Memory B cell (primary cell): ENCODE measurements around the gene MEGF9.
A peak's percentile ranks its signal among the peaks of the same experiment; 100 is the strongest.

Source experiments
- ATAC-seq: fragments of 150-1000 bp; cut with Tn5 transposase; 2 replicates; pipeline ENCODE4 v1.10.0; 2021; ENCODE audit warnings: low read depth, mild to moderate bottlenecking, moderate library complexity
- DNase-seq, 2 donors: peaks; one replicate each; pipeline ENCODE4 v3.0.0; 2022; ENCODE audit warnings: low spot score in 2 of 2
- H3K27ac Mint-ChIP-seq: one replicate; pipeline ENCODE4 v1.8.0; 2022; ENCODE audit warnings: mild to moderate bottlenecking, moderate library complexity, mixed read lengths
- H3K27me3 Mint-ChIP-seq: one replicate; pipeline ENCODE4 v1.8.0; 2022; ENCODE audit warnings: mixed read lengths
- H3K36me3 Mint-ChIP-seq: one replicate; pipeline ENCODE4 v1.8.0; 2022; ENCODE audit warnings: mild to moderate bottlenecking, mixed read lengths
- H3K4me1 Mint-ChIP-seq: one replicate; pipeline ENCODE4 v1.8.0; 2022; ENCODE audit warnings: mixed read lengths
- H3K4me3 Mint-ChIP-seq: one replicate; pipeline ENCODE4 v1.8.0; 2022; ENCODE audit warnings: mild to moderate bottlenecking, moderate library complexity, mixed read lengths
- H3K9me3 Mint-ChIP-seq: one replicate; pipeline ENCODE4 v1.8.0; 2022; ENCODE audit warnings: mixed read lengths

The MEGF9 gene

DNA sequence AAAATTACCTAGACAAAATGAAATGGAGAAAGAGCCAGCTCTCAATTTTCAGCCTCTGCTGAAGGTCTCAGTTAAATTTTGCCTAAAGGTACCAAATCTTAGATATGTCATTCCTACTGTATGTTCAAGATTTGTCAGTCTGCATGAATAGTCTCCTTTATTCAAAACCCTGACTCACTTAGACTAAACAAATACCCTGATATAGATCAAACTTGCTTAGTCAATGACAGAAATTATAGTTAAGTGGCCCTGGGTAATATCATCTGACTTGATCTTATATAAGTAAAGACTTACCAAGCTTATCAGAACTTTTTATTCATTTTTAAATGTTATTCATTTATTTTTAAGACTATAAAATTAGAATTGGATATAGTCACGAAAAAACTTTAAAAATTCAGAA lies 12.2 kb downstream of the MEGF9 start:
- no peak for DNase-seq

DNA sequence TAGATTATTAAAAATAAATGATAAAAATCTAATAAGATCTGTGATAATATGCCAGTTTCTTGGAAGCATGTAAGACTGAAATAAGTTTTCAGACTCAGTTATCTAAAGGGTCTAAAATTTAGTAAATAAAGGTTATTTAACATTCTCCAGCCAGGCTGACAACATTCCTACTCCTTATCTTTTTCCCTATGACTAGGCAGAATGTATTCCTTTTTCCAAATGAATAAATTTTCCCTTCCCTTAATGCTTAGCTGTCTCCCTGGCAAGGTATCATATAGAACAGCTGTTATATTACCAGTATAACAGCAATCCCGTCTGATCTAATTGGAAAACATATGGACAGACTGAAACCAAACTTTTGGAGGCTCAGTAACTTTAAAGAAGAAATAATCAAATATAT lies 13.0 kb downstream of the MEGF9 start:
- Mint-ChIP-seq H3K4me3 (no peak overlapping the region), H3K4me1 (peaks cover 7% of the 10 kb centered on the region), H3K36me3 (peaks cover 3% of the 10 kb centered on the region), H3K9me3 (no peaks in the 10 kb centered on the region), H3K27ac (no peak overlapping the region), H3K27me3 (no peaks in the 10 kb centered on the region)
- ATAC-seq (no peak), DNase-seq (no peak)

More for the DNA sequence above, 12.2 kb downstream of the MEGF9 start:
- no peak overlapping the region for H3K4me3 Mint-ChIP-seq
- no peaks in the 10 kb centered on the region for H3K27me3 Mint-ChIP-seq
- ATAC-seq, result no peak
- peaks cover 4% of the 10 kb centered on the region for H3K4me1 Mint-ChIP-seq
- H3K27ac Mint-ChIP-seq, result no peak overlapping the region
- peaks cover 3% of the 10 kb centered on the region for H3K36me3 Mint-ChIP-seq
- no peaks in the 10 kb centered on the region for H3K9me3 Mint-ChIP-seq

DNA sequence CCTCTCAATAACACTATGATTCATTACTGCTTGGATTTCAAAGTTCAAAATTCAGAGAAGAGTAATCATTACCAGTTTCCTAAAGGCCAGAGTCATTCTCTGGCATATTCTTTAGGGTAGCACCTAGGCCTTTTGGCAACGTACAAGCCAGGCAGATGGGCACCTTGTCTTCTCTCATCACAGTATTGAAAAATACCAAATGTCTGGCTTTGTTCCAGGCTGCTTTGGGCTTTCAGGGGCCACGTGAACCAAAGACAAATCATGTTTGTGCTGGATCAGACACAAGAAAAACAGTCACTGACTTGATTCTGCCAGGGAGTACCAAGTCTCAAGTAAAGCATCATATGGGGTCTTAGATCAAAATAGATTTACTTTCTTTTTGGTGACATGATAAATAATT lies 15.5 kb downstream of the MEGF9 start:
- Mint-ChIP-seq H3K36me3 (peaks cover 2% of the 10 kb centered on the region), H3K4me1 (peaks cover 12% of the 10 kb centered on the region), H3K27ac (no peak overlapping the region), H3K9me3 (no peaks in the 10 kb centered on the region), H3K4me3 (no peak overlapping the region), H3K27me3 (no peaks in the 10 kb centered on the region)
- DNase-seq, result no peak
- ATAC-seq, result no peak

DNA sequence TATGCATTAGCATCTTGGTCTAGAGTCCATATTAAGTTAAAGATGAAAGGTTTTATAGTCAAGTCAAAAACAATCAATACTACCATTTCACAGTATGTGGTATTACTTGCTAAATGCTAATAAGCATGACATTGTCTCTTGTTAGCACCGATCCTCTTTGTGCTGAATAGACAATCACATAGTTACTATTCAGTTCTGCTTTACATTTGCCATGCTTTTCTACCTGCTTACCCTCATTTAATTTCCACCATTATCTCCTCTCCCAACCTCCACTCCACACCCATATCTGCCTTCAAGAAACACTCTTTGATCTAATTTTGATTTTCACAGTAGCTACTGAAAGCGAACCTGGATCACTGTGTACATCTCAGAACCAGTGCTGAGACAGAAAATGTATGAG lies 16.8 kb downstream of the MEGF9 start:
- H3K9me3 Mint-ChIP-seq, result no peaks in the 10 kb centered on the region
- no peak overlapping the region for H3K4me3 Mint-ChIP-seq
- DNase-seq (no peak), ATAC-seq (no peak)
- no peaks in the 10 kb centered on the region for H3K27me3 Mint-ChIP-seq
- H3K36me3 Mint-ChIP-seq, result peaks cover 2% of the 10 kb centered on the region
- peaks cover 23% of the 10 kb centered on the region for H3K4me1 Mint-ChIP-seq
- no peak overlapping the region for H3K27ac Mint-ChIP-seq

DNA sequence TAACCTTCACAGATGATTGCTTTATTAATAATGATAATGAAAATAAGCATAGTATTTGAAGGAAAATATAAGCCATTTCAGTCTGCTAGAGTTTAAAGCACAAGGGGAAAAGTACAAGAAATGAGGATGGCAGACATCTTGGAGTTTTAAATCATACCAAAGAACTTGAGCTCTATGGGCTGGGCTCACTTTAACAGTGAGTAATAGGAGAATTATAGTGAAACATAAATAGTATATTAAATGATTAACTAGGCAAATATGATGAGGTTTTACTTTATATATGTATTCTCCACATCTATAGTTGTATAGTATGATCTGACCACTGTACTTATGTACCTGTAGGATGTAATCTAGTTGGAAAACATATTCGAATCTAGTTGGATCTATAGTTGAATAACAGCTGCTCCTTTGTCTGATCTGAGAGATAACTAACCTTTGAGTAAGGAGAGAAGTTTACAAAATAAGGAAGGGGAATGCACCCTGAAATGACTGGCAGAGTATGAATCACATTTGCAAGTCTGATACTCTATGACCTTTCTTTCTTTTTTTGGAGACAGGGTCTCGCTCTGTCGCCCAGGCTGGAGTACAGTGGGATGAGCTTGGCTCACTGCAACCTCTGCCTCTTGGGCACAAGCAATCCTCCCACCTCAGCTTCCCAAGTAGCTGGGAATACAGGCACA lies 17.6 kb downstream of the MEGF9 start:
- no peak overlapping the region for H3K4me3 Mint-ChIP-seq
- H3K27me3 Mint-ChIP-seq, result no peaks in the 10 kb centered on the region
- H3K9me3 Mint-ChIP-seq, result no peaks in the 10 kb centered on the region
- peaks cover 2% of the 10 kb centered on the region for H3K36me3 Mint-ChIP-seq
- DNase-seq (no peak), ATAC-seq (no peak)
- H3K27ac Mint-ChIP-seq, result no peak overlapping the region
- peaks cover 24% of the 10 kb centered on the region for H3K4me1 Mint-ChIP-seq

DNA sequence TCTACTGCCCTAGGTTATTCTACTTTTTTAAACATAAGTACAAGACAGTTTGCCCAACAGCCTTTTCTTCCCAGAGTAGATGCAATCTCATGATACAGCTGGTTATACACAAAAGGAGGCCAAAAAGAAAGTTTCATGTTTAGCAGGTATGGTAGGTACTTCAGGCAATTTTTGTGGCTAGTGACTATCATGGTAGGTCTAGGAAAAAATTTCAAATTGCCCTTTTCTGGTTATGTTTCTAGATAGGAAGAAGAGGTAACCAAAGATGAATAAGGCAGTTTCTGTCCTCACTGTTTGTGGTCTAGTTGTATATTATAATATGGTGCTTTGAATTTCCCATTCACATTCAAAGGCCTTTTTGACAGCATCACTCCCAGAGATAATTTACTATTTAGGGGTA lies 19.7 kb downstream of the MEGF9 start:
- no peaks in the 10 kb centered on the region for H3K9me3 Mint-ChIP-seq
- H3K27ac Mint-ChIP-seq, result no peak overlapping the region
- H3K4me1 Mint-ChIP-seq, result peaks cover 24% of the 10 kb centered on the region
- H3K4me3 Mint-ChIP-seq, result no peak overlapping the region
- no peaks in the 10 kb centered on the region for H3K27me3 Mint-ChIP-seq
- DNase-seq (no peak), ATAC-seq (no peak)
- no peaks in the 10 kb centered on the region for H3K36me3 Mint-ChIP-seq

DNA sequence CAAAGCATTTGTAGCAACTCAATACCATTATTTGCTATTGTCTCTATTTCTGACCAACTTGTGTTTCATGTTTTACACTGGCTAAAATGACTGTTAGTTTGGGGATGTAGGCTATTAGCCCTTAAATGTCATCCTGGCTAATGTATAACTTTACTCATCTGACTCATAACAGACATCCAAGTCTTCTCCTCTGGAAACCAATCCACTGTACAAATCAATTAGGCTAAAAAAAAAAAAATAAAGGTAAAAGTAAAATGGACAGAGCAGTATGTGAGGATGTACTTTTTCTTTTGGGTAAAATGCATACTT lies 20.6 kb downstream of the MEGF9 start:
- DNase-seq (no peak), ATAC-seq (no peak)
- Mint-ChIP-seq H3K27ac (no peak overlapping the region), H3K27me3 (no peaks in the 10 kb centered on the region), H3K36me3 (no peaks in the 10 kb centered on the region), H3K4me3 (no peak overlapping the region), H3K9me3 (no peaks in the 10 kb centered on the region), H3K4me1 (peaks cover 24% of the 10 kb centered on the region)

DNA sequence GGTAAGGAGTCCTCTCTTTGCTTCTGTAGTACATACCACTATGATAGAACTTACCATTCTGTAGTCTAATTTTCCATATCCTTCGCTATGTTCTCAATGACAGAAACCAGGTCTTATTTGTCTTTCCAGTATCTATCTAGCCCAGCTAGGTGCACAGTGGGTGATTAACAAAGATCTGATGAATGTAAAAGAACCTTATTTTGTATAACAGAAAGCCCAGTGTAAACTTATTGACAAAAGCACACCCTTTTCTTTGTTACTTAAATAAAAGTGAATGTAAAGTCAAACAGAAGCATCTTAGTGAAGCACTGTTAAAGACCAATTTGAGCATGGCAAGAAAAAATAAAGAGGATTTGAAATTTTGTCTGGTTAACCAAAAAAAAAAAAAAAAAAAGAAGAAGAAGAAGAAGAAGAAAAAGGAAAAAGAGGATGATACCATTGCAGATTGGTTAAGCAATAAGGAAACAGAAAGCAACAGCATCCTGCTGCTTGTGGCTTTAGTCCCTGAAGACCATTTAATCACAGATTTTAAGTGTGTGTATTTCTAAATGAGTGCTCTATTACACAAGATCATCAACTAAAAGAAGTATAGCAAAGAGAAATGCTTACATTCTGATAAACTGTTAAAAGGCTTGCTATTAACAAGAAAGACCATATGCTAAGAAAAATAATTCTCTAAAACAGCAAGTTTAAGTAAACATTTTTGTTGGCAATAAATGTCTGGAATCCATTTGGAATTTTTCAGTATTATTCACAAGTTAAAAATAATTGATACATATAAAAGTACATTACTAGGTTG lies 21.2 kb downstream of the MEGF9 start:
- DNase-seq (no peak), ATAC-seq (peak; percentile 86)
- Mint-ChIP-seq H3K4me1 (peaks cover 24% of the 10 kb centered on the region), H3K9me3 (no peaks in the 10 kb centered on the region), H3K27ac (peak overlapping the region; percentile 12), H3K4me3 (no peak overlapping the region), H3K36me3 (no peaks in the 10 kb centered on the region), H3K27me3 (no peaks in the 10 kb centered on the region)

DNA sequence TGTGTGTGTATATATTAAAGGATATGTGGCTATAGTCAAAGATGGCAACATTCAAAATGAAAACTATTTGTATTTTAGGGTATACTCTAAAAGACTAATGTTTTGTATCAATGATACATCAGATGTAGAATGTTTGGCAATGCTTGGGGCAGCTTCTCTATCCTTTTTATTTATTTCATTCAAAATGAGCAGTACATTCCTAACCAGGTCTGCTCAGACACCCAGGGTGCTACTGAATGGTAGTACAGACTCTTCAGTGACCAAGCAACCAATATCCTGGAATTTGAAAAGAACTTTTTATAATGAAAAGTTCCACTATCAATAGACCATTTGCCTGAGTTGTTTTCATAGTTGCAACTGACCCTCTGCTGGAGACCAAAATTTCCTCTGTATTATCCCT lies 23.9 kb downstream of the MEGF9 start:
- Mint-ChIP-seq H3K4me1 (peaks cover 18% of the 10 kb centered on the region), H3K36me3 (peaks cover 2% of the 10 kb centered on the region), H3K4me3 (no peak overlapping the region), H3K27me3 (no peaks in the 10 kb centered on the region), H3K9me3 (no peaks in the 10 kb centered on the region), H3K27ac (no peak overlapping the region)
- DNase-seq (no peak), ATAC-seq (no peak)

DNA sequence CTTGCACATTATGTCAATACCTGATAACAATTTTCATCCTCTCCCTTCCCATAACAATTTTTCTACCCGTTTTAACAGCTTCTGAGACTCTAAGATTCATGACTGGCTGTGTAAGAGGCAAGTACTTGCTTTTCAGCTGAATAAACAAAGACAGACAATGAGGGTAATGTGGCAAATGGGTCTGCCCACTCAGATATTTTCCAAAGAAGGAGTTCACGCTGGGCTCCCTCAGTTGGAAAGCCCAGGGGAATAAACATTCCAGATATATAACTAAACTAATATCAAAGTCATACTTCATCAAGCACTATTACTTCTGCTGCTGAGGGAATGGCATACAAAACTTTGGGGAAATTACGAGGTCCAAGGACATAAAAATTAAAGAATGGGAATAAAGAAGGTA lies 24.4 kb downstream of the MEGF9 start:
- no peak overlapping the region for H3K27ac Mint-ChIP-seq
- no peak for ATAC-seq
- no peak overlapping the region for H3K4me3 Mint-ChIP-seq
- peaks cover 2% of the 10 kb centered on the region for H3K36me3 Mint-ChIP-seq
- H3K9me3 Mint-ChIP-seq, result no peaks in the 10 kb centered on the region
- H3K27me3 Mint-ChIP-seq, result no peaks in the 10 kb centered on the region
- peaks cover 18% of the 10 kb centered on the region for H3K4me1 Mint-ChIP-seq
- DNase-seq, result no peak

DNA sequence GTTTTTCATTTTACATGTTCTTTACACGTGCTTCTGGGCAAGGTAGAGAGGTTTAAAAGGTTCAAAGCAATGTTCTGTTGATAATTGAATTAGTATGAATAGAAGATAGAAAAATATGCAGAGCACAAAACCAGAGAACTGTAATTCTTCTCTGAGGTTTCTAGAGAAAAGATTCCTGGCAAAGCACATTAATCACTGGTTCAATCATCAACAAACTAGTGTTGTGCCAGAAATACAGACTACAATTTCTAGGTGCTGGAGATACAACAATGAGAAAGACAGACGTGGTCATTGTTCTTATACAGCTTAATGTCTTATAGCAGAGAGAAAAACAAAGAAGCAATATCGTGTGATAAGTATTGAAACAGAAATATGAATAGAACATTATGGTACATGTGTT lies 25.5 kb downstream of the MEGF9 start:
- H3K27me3 Mint-ChIP-seq, result no peaks in the 10 kb centered on the region
- H3K27ac Mint-ChIP-seq, result no peak overlapping the region
- peaks cover 2% of the 10 kb centered on the region for H3K36me3 Mint-ChIP-seq
- no peak for ATAC-seq
- H3K4me1 Mint-ChIP-seq, result peaks cover 13% of the 10 kb centered on the region
- H3K4me3 Mint-ChIP-seq, result no peak overlapping the region
- H3K9me3 Mint-ChIP-seq, result no peaks in the 10 kb centered on the region
- no peak for DNase-seq

DNA sequence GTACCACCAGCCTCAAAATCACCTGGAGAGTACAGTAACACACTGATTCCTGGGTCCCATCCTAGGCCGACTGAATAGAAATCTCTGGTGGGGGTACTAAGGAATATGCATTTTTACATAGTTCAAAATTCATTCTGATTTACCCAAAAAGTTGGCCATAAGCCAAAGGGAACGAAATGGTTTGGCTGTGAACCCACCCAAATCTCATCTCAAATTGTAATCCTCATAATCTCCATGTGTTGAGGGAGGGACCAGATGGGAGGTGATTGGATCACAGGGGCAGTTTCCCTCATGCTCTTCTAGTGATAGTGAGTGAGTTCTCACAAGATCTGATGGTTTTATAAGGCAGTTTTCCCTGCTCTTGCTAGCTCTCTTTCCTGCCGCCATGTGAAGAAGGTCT lies 31.1 kb downstream of the MEGF9 start:
- Mint-ChIP-seq H3K4me3 (no peak overlapping the region), H3K27ac (no peak overlapping the region), H3K27me3 (no peaks in the 10 kb centered on the region), H3K9me3 (peaks cover 1% of the 10 kb centered on the region), H3K36me3 (peaks cover 6% of the 10 kb centered on the region), H3K4me1 (peaks cover 5% of the 10 kb centered on the region)
- no peak for DNase-seq
- ATAC-seq, result no peak

DNA sequence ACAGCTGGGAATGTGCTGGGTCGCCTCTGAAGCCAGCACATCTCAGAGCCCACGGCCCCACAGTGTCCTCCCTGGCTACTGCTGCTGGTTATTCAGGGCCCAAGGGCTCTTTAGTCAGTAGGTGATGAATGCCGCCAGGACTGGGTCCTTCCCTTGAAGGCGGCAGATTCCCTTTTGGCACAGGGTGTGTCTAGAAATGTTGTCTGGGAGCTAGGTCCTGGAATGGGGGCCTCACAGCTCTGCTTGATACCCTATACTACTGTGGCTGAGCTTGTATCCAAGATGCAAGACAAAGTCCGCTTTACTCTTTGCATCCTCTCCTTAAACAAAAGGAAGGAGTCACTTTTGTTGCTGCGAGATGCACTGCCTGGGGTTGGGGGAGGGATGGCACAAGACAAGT lies 33.1 kb downstream of the MEGF9 start:
- Mint-ChIP-seq H3K4me1 (peaks cover 5% of the 10 kb centered on the region), H3K9me3 (peaks cover 1% of the 10 kb centered on the region), H3K36me3 (peaks cover 6% of the 10 kb centered on the region), H3K4me3 (no peak overlapping the region), H3K27me3 (no peaks in the 10 kb centered on the region), H3K27ac (no peak overlapping the region)
- no peak for DNase-seq
- ATAC-seq, result no peak

DNA sequence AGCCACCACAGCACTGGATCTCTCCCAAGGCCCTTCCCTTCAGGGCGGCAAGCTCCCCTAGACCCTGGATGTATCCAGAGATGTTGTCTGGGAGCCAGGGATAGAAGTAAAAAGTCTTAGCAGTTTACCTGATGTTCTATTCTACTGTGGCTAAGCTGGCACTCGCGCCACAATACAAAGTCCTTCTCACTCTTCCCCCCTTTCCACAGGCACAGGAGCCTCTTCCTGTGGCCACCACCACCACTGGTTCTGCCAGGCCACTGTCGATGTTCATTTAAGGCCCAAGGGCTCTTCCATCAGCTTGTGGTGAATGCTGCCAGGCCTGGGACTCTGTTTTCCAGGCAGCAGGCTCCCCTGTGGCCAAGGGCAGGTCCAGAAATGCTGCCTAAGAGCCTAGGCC lies 33.7 kb downstream of the MEGF9 start:
- H3K4me1 Mint-ChIP-seq, result peaks cover 5% of the 10 kb centered on the region
- H3K27me3 Mint-ChIP-seq, result no peaks in the 10 kb centered on the region
- peaks cover 1% of the 10 kb centered on the region for H3K9me3 Mint-ChIP-seq
- no peak overlapping the region for H3K4me3 Mint-ChIP-seq
- H3K27ac Mint-ChIP-seq, result no peak overlapping the region
- H3K36me3 Mint-ChIP-seq, result peaks cover 4% of the 10 kb centered on the region
- ATAC-seq, result no peak
- DNase-seq, result no peak

DNA sequence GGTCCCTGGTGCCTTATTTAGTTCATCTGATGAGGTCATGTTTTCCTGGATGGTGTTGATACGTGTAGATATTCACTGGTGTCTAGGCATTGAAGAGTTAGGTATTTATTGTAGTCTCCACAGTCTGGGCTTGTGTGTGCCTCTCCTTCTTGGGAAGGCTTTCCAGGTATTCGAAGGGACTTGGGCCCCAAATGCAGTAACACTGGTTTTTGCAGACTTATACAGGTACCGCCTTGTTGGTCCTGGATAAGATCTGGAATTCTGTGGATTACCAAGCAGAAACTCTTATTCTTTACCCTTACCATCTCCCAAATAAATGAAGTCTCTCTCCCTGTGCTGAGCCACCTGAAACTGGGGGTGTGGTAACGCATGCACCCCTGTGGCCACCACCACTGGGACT lies 34.1 kb downstream of the MEGF9 start:
- Mint-ChIP-seq H3K9me3 (peaks cover 1% of the 10 kb centered on the region), H3K27ac (no peak overlapping the region), H3K27me3 (no peaks in the 10 kb centered on the region), H3K4me3 (no peak overlapping the region), H3K4me1 (peaks cover 5% of the 10 kb centered on the region), H3K36me3 (peaks cover 4% of the 10 kb centered on the region)
- no peak for ATAC-seq
- DNase-seq, result no peak
